Measurements from ENCODE around the gene ASPRV1. TPM values are rescaled to one million over a fixed set of nuclear protein-coding genes. Genes with fewer than 3 reads are reported as not detected.

Gene ASPRV1
- total RNA-seq, 5 donors from 2014 or later (not counting 1 experiment from before 2014, with no cell fraction given): 1.2 to 2.1 (median 1.8) TPM

GRCh38 chr2:69934614-69934908 lies 26.9 kb downstream of the ASPRV1 start:
- Histone ChIP-seq H3K27me3 (replicated peaks in 1 of 2; ENCODE audit: control insufficient read depth in 2 of 2, extremely low read depth in 1 of 2, insufficient read depth in 2 of 2, low read length in 1 of 2) (no peaks in the 10 kb centered on the region), H3K4me3 (ENCODE audit: control insufficient read depth in 1 of 2, extremely low read depth in 1 of 2, low read length in 1 of 2) (no peak overlapping the region), H3K36me3 (ENCODE audit: control insufficient read depth in 2 of 2, extremely low read depth in 1 of 2, insufficient read depth in 1 of 2, low read length in 1 of 2) (peaks cover 22 to 47% of the 10 kb centered on the region in 2 donors), H3K4me1 (ENCODE audit: control insufficient read depth in 1 of 2, extremely low read depth in 1 of 2, insufficient read depth in 2 of 2, low read length in 2 of 2) (peaks cover 0 to 8% of the 10 kb centered on the region in 2 experiments), H3K9me3 (no peaks in the 10 kb centered on the region), H3K27ac (ENCODE audit: low read length) (no peak overlapping the region)
- H3K36me3 Mint-ChIP-seq: peaks cover 55% of the 10 kb centered on the region
- H3K27me3 Mint-ChIP-seq: no peaks in the 10 kb centered on the region
- no CpG with 5 or more reads among the region's 1 CpG for WGBS (ENCODE audit: insufficient coverage)
- H3K27ac Mint-ChIP-seq: peak overlapping the region; percentile 7 to 72
- POLR2A ChIA-PET: interaction anchor here in 1 of 2 donors (0.6 kb wide), 1 partner anchor 354 kb away, joined by 3 read pairs; no protein-coding TSS in a partner anchor
- H3K9me3 Mint-ChIP-seq: no peaks in the 10 kb centered on the region
- peaks cover 23 to 32% (median 29%) of the 10 kb centered on the region in 3 donors for H3K4me1 Mint-ChIP-seq
- CTCF ChIA-PET: interaction anchor here (0.5 to 1.4 kb wide), 2 partner anchors 20 to 559 kb away, joined by 4 read pairs; partner anchors contain the start of gene MXD1 (in 1 of the 2)
- DNase-seq (no peak), ATAC-seq (replicated peaks in 1 of 4) (no peak)
- H3K4me3 Mint-ChIP-seq: no peak overlapping the region

DNA sequence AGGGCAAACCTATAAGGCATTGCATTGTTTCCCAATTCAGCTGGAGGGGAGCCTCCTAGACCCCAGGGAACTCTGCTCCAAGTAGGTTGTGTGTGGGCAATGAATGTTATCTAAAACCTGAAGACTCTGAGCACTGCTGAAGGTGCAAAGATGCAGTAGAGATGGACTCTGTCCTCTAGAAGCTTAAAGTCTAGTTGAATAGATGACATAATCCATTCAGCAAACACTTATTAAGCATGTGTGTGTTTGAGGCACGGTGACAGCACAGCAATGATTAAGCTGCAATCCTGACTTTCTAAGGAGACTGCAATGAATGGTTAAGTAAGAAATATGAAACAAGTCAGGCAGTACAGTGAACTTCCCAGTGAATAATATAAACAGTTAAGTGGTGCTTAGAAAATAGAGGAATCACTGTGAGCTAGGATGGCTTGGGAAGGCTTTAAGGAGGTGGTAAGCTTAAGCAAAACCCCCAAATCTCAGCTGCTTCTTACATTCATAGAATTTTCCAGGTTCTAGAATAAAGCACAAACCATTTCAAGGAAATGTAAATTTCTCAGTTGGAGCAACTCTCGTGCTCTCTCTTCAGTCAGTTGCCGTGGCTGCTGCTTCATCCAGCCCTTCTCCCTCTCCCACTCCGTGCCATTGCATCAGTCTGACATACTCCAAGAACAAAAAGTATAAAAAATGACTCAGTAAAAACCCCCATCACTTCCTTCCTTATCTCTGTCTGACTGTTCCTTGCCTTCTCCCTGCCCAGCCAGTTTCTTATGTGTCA lies 27.4 kb downstream of the ASPRV1 start:
- POLR2A ChIA-PET: interaction anchor here (0.6 kb wide), 2 partner anchors 177 to 354 kb away, joined by 3 read pairs; no protein-coding TSS in a partner anchor
- Mint-ChIP-seq H3K4me3 (no peak overlapping the region), H3K27ac (peak overlapping the region; percentile 7 to 72)

GRCh38 chr2:69933254-69933828 lies 28.1 kb downstream of the ASPRV1 start:
- ChIA-PET CTCF (interaction anchor here in 1 of 2 donors (0.7 kb wide), 2 partner anchors 73 to 162 kb away, joined by 3 to 4 read pairs; no protein-coding TSS in a partner anchor), POLR2A (interaction anchor here in 1 of 2 donors (0.6 kb wide), 1 partner anchor 177 kb away, joined by 3 read pairs; no protein-coding TSS in a partner anchor)
- ATAC-seq (replicated peaks in 1 of 4) (no peak), DNase-seq (no peak)
- Histone ChIP-seq H3K4me1 (ENCODE audit: control insufficient read depth in 1 of 2, extremely low read depth in 1 of 2, insufficient read depth in 2 of 2, low read length in 2 of 2) (peaks cover 0 to 8% of the 10 kb centered on the region in 2 experiments), H3K27ac (ENCODE audit: low read length) (no peak overlapping the region), H3K4me3 (ENCODE audit: control insufficient read depth in 1 of 2, extremely low read depth in 1 of 2, low read length in 1 of 2) (no peak overlapping the region), H3K9me3 (no peaks in the 10 kb centered on the region), H3K36me3 (ENCODE audit: control insufficient read depth in 2 of 2, extremely low read depth in 1 of 2, insufficient read depth in 1 of 2, low read length in 1 of 2) (peaks cover 17 to 45% of the 10 kb centered on the region in 2 donors), H3K27me3 (replicated peaks in 1 of 2; ENCODE audit: control insufficient read depth in 2 of 2, extremely low read depth in 1 of 2, insufficient read depth in 2 of 2, low read length in 1 of 2) (no peaks in the 10 kb centered on the region)
- Mint-ChIP-seq H3K9me3 (no peaks in the 10 kb centered on the region), H3K36me3 (peaks cover 50% of the 10 kb centered on the region), H3K4me3 (no peak overlapping the region), H3K4me1 (peaks cover 27 to 35% (median 29%) of the 10 kb centered on the region in 3 donors), H3K27me3 (no peaks in the 10 kb centered on the region), H3K27ac (no peak overlapping the region)

More for the DNA sequence above, 27.4 kb downstream of the ASPRV1 start:
- Mint-ChIP-seq H3K4me1 (peaks cover 26 to 35% (median 29%) of the 10 kb centered on the region in 3 donors), H3K27me3 (no peaks in the 10 kb centered on the region), H3K9me3 (no peaks in the 10 kb centered on the region), H3K36me3 (peaks cover 56% of the 10 kb centered on the region)
- H3K9me3 ChIP-seq: no peaks in the 10 kb centered on the region
- ATAC-seq (replicated peaks in 1 of 4) (no peak), DNase-seq (no peak)
- no peaks in the 10 kb centered on the region for H3K27me3 ChIP-seq (replicated peaks in 1 of 2; ENCODE audit: control insufficient read depth in 2 of 2, extremely low read depth in 1 of 2, insufficient read depth in 2 of 2, low read length in 1 of 2)
- peaks cover 21 to 48% of the 10 kb centered on the region in 2 donors for H3K36me3 ChIP-seq (ENCODE audit: control insufficient read depth in 2 of 2, extremely low read depth in 1 of 2, insufficient read depth in 1 of 2, low read length in 1 of 2)
- H3K4me3 ChIP-seq (ENCODE audit: control insufficient read depth in 1 of 2, extremely low read depth in 1 of 2, low read length in 1 of 2): no peak overlapping the region
- 63% methylated on average over 3 of the region's 4 CpGs for WGBS (ENCODE audit: insufficient coverage)
- H3K4me1 ChIP-seq (ENCODE audit: control insufficient read depth in 1 of 2, extremely low read depth in 1 of 2, insufficient read depth in 2 of 2, low read length in 2 of 2): peaks cover 0 to 8% of the 10 kb centered on the region in 2 experiments
- CTCF ChIA-PET: interaction anchor here (0.5 to 1.4 kb wide), 2 partner anchors 19 to 558 kb away, joined by 4 read pairs; partner anchors contain the start of gene MXD1 (in 1 of the 2)
- H3K27ac ChIP-seq (ENCODE audit: low read length): no peak overlapping the region

- H3K27ac ChIP-seq (ENCODE audit: low read length): no peak overlapping the region
- Mint-ChIP-seq H3K36me3 (peaks cover 49% of the 10 kb centered on the region), H3K9me3 (no peaks in the 10 kb centered on the region), H3K27me3 (no peaks in the 10 kb centered on the region), H3K27ac (no peak overlapping the region), H3K4me1 (peaks cover 27 to 35% (median 29%) of the 10 kb centered on the region in 3 donors), H3K4me3 (no peak overlapping the region)
- H3K4me1 ChIP-seq (ENCODE audit: control insufficient read depth in 1 of 2, extremely low read depth in 1 of 2, insufficient read depth in 2 of 2, low read length in 2 of 2): peaks cover 0 to 8% of the 10 kb centered on the region in 2 experiments
- ChIA-PET CTCF (interaction anchor here in 1 of 2 donors (0.7 kb wide), 2 partner anchors 72 to 162 kb away, joined by 3 to 4 read pairs; no protein-coding TSS in a partner anchor), POLR2A (interaction anchor here in 1 of 2 donors (0.6 kb wide), 1 partner anchor 118 kb away, joined by 4 read pairs; no protein-coding TSS in a partner anchor)
- no peak for ATAC-seq (replicated peaks in 1 of 4)
- H3K27me3 ChIP-seq (replicated peaks in 1 of 2; ENCODE audit: control insufficient read depth in 2 of 2, extremely low read depth in 1 of 2, insufficient read depth in 2 of 2, low read length in 1 of 2): no peaks in the 10 kb centered on the region
- H3K9me3 ChIP-seq: no peaks in the 10 kb centered on the region
- peaks cover 16 to 38% of the 10 kb centered on the region in 2 donors for H3K36me3 ChIP-seq (ENCODE audit: control insufficient read depth in 2 of 2, extremely low read depth in 1 of 2, insufficient read depth in 1 of 2, low read length in 1 of 2)
- H3K4me3 ChIP-seq (ENCODE audit: control insufficient read depth in 1 of 2, extremely low read depth in 1 of 2, low read length in 1 of 2): no peak overlapping the region
- DNase-seq: no peak
- WGBS (ENCODE audit: insufficient coverage): no CpG with 5 or more reads among the region's 1 CpG
These were observed 28.9 kb downstream of the ASPRV1 start for GRCh38 chr2:69932596-69932922.

DNA sequence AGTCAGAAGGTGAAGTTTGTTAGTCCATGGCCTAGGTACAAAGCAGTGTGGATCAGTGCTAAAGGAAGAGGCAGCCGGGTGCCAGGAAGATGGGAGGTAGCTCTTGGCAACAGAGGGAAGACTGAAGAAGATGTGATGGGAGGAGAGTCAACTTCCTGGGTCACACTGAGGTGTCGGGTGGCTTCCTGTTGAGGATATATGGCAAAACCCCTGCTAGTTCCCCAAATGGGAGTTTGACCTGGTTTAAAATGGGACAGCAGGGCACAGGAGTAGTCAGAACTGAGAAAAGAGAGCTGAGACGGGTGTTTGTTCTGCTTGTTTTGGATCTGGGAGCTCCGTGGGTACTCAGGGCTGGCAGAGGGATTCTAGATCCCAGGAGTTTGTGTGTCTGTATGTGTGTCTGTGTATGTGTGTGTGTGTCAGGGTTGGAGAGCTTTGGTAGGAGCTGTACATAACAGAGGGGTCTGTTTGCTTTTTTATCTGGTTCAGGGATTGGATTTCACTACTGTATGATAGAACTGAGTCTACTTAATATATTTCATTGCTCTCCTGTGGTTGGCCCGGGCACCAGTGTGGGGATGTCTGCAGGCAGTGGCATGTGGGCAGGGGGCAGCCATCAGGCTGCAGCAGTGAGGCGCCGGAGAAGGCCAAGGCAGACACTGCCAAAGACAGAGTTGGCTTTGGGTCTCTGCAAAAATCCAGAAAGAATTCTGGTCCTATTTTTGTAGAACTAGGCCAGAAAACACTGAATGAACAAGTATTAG lies 29.4 kb downstream of the ASPRV1 start:
- 87% methylated on average over 6 of the region's 7 CpGs for WGBS (ENCODE audit: insufficient coverage)
- Histone ChIP-seq H3K27me3 (replicated peaks in 1 of 2; ENCODE audit: control insufficient read depth in 2 of 2, extremely low read depth in 1 of 2, insufficient read depth in 2 of 2, low read length in 1 of 2) (no peaks in the 10 kb centered on the region), H3K4me3 (ENCODE audit: control insufficient read depth in 1 of 2, extremely low read depth in 1 of 2, low read length in 1 of 2) (no peak overlapping the region), H3K4me1 (ENCODE audit: control insufficient read depth in 1 of 2, extremely low read depth in 1 of 2, insufficient read depth in 2 of 2, low read length in 2 of 2) (peaks cover 0 to 8% of the 10 kb centered on the region in 2 experiments), H3K36me3 (ENCODE audit: control insufficient read depth in 2 of 2, extremely low read depth in 1 of 2, insufficient read depth in 1 of 2, low read length in 1 of 2) (peaks cover 11 to 36% of the 10 kb centered on the region in 2 donors), H3K27ac (ENCODE audit: low read length) (no peak overlapping the region), H3K9me3 (no peaks in the 10 kb centered on the region)
- Mint-ChIP-seq H3K9me3 (no peaks in the 10 kb centered on the region), H3K4me1 (peaks cover 27 to 38% (median 29%) of the 10 kb centered on the region in 3 donors), H3K4me3 (no peak overlapping the region), H3K36me3 (peaks cover 48% of the 10 kb centered on the region), H3K27ac (peak overlapping the region; percentile 45 to 71), H3K27me3 (no peaks in the 10 kb centered on the region)
- ChIA-PET CTCF (no interaction called here), POLR2A (interaction anchor here in 1 of 2 donors (0.6 kb wide), 1 partner anchor 117 kb away, joined by 4 read pairs; no protein-coding TSS in a partner anchor)
- no peak for ATAC-seq (replicated peaks in 1 of 4)
- DNase-seq: no peak
